GM21529 (cell line): Measurements from ENCODE around the gene IL36RN.

Source experiments
- ATAC-seq: cut with Tn5 transposase; IDR thresholded peaks from one replicate; pipeline ENCODE4 v1.9.1; 2021; ENCODE audit not compliant: unreplicated experiment

IL36RN gene

GRCh38 chr2:113046465-113046864, 12.5 kb upstream of the IL36RN start:
- ATAC-seq, result no peak

- ATAC-seq, result no peak
Measured at GRCh38 chr2:113050921-113051895, 7.8 kb upstream of the IL36RN start.

- no peak for ATAC-seq
Measured at GRCh38 chr2:113052396-113052917, 6.5 kb upstream of the IL36RN start, which contains the start of gene IL36B. IL36B (minus strand) TSS chr2:113052867.

DNA sequence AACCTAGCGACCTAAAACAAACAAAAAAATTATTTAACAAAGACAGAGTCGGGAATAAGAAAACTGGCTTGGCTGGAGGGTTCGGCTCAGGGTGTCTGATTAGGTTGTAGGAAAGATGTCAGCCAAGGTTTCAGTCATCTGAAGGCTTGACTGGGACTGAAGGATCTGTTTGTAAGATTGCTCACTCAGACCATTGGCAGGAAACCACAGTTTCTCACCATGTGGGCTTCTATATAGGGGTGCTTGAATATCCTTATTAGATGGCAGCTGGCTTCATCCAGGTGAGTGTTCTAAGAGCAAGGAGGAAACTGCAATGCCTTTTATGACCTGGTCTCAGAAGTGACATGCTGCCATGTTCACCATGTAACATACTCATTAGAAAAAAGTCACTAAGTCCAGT, 5.3 kb upstream of the IL36RN start:
- ATAC-seq, result no peak

DNA sequence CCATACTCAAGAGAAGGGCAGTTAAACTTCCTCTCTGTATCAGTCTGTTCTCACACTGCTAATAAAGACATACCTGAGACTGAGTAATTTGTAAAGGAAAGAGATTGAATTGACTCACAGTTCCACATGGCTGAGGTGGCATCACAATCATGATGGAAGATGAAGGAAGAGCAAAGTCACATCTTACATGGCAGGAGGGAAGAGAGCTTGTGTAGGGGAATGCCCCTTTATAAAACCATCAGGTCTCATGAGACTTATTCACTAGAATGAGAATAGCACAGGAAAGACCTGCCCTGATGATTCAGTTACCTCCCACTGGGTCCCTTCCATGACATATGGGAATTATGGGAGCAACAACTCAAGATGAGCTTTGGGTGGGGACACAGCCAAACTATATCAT, 4.9 kb upstream of the IL36RN start:
- ATAC-seq, result no peak

DNA sequence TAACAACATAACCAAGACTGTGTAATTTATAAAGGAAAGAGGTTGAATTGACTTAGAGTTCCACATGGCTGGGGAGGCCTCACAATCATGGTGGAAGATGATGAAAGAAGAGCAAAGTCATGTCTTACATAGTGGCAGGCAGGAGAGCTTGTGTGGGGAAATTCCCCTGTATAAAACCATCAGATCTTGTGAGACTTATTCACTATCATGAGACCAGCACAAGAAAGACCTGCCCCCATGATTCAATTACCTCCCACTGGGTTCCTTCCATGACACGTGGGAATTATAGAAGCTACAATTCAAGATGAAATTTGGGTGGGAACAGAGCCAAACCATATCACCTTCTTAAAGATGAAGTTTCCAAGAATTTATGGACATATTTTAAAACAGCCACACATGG, 2.5 kb upstream of the IL36RN start:
- ATAC-seq, result no peak

DNA sequence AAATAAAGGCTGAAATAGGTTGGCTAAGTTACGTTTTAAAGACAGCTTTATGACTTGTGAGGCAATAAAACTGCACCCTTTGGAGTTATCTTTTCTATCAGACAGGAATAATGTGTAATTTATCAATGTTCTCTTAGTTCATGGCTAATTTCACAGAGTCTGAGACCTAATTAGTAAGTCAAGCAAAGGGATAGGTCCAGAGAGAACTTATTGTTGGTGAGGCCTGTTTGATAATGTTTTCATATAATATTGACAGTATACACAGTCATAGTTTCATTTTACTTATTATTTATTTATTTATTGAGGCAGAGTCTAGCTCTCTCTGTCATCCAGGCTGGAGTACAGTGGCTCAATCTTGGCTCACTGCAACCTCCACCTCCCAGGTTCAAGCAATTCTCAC, 1.9 kb upstream of the IL36RN start:
- no peak for ATAC-seq

DNA sequence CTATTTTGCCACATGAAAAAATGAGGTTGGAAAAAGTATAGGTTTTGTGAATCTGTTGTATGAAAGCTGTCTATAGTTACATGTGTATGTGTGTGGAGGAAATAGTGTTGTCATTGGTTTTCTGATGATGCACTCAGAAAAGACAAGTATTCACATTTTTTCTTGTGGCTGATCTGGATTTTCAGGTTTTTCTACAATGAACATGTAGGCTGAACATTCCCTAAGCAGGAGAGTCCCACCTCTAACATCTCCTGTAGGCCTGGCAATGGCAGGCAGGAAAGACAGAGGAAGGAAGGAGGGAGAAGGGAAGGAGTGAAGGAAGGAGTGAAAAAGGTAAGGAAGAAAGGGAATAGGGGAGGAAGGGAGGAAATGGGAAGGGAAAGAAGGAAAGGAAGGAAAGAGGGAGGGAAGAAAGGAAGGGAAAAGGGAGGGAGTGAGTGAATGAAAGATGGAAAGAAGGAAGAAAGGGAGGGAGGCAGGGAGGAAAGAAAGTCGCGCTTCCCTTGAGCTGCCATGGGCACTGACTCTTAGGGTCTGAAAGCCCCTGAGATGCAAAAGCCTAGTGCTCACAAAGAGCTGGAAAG, 495 bp upstream of the IL36RN start:
- no peak for ATAC-seq

GRCh38 chr2:113060396-113060795, 1.4 kb downstream of the IL36RN start:
- ATAC-seq, result no peak

DNA sequence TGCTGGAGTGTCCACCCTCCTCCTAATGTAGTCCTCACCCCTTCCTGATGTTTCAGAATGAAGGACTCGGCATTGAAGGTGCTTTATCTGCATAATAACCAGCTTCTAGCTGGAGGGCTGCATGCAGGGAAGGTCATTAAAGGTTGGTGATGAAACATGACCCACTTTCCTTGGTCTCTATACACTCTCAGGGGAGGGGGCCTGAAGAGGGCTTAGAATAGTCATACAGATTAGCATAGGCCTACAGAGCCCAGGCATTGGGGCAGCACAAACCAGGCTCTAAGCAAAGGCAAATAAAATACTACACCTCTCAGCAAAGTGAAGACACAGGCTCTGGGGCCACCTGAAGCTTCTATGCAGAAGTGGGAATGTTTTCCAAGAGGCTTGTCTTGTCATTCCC, 1.8 kb downstream of the IL36RN start:
- no peak for ATAC-seq

- no peak for ATAC-seq
Measured at GRCh38 chr2:113061241-113061640, 2.2 kb downstream of the IL36RN start.

GRCh38 chr2:113061896-113062770, 3.1 kb downstream of the IL36RN start:
- ATAC-seq, result no peak

- ATAC-seq, result no peak
Measured at GRCh38 chr2:113064281-113064680, 5.3 kb downstream of the IL36RN start.

- ATAC-seq, result no peak
Measured at GRCh38 chr2:113064898-113065297, 5.9 kb downstream of the IL36RN start.

DNA sequence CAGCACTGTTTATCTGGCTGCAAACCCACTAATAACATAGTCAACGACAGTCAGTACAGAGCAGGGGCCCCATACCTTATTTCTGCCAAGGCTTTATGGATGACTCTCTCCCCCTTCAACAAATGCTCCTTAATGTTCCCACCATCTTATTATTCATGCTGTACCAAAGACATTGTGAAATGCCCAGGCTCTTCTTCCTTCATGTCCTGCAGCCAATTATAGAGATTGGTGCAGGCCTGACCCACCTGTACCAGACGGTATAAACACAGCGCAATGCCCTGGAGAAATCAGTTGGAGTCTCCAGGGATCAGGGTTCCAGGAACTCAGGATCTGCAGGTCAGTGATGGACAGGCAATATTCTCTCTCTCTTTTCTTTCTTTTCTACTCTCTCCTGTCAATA, 8.7 kb downstream of the IL36RN start, which contains the start of gene IL1F10:
TSS of gene IL1F10 (plus strand) at position 290 of the 400 bp plus-strand sequence. CDS start 4,769 bp downstream, outside the sequence.
- ATAC-seq, result no peak

GRCh38 chr2:113068249-113068648, 9.3 kb downstream of the IL36RN start:
- ATAC-seq, result no peak

DNA sequence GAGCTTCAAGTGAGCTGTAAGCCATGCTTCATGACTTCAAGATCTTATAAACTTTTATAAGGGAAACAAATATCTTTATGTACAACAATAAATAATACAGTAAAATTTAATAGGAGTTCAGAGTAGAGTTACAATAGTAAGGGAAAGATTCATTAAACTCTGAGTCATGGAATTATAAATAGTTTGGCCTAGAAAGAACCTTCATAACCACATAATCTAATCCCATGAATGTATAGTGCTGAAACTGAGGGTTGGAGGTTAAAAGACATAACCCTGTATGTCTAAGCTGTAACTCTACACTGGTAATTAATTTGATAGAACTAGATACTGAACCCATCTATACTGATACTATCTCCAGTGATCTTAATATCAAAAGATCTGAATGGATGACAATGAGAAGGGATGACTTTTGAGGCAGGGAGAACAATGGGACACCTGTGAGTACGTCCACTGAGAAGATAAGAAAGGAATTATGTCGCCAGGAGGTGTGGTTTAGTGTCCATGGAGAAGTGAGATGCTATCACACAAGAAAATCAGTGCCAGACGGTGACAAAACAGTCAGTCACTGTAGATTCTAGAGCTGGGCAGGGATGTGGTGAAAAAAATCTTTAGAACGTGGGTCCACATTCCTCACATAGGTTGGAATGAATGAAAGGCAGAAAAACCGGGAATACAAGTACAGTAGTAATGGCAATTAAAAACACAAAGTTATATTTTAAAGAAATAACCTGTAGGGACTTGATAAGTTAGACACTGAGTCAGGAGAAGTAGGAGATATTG, 9.9 kb downstream of the IL36RN start:
- no peak for ATAC-seq

DNA sequence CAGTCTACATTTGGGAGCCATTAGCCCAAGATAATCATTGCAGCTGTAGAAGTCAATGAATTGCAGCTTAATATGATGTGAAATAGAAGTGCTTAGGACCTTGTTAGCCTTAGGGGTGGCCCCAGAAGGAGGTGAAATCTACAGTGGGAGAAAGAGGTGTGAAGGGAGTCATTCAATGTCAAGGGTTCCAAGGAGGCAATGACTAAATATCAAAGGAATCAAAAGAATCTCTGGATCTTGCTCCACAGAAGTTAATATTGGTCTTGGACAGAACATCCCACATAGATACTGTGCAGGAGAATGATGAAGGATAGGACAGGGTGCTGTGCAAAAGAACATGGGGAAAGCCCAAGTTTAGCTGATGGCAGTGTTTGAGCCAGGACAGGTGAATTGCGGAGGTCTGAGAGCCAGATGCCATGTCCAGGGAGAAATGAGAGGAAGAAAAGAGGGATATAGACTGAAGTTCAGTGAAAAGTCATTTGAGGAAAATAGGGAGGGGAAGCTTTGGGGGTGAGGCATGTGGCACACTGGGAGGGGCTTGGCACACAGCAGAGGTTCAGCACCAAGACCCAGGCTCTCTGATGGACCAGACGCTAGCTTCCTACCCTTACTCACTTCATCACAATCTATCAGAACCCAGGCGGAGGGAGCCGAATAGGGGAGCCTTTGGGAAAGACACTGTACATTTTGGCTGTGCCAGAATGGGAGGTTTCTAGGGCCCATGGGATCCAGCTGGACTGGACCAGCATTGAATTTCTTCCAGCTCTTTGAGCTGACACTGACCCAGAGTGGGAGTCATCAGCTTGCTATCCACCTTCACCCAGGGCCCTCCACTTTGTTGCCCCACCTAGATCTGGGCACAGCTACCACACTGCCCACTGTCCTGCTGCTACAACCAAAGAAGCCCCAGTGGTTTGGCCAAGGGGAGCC, 10.9 kb downstream of the IL36RN start:
- ATAC-seq, result no peak

DNA sequence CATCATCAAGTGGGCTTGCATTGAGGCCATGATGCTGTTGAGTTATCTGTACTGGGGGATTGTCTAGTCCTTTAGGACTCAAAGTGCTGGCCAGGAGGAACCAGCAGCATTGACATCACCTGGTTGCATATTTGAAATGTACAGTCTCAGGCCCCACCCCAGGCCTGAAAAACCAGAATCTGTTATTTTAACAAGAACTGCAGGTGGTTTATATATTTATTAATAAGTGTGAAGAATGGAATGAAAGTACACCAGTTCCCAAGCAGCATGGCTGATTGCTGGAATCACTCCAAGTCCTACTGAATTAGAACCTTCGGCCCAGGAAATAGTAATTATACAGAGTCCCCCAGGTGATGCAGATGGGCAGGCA, 11.6 kb downstream of the IL36RN start:
- ATAC-seq, result no peak
